ENCODE measurements around the gene BOLA3.
"Not testable (repeated sequence)": the region's sequence is repeated elsewhere in the genome, so short reads cannot be mapped to it uniquely, and the experiment has no call there.

BOLA3 gene

GRCh38 chr2:74148457-74149246, 940 bp upstream of the BOLA3 start:
- no peak for DNase-seq

- DNase-seq: no peak
Measured at GRCh38 chr2:74146929-74147726, 584 bp downstream of the BOLA3 start.

- no peak for DNase-seq
Measured at GRCh38 chr2:74142340-74142739, 5.4 kb downstream of the BOLA3 start.

- no peak for DNase-seq
Measured at GRCh38 chr2:74138600-74139323, 8.9 kb downstream of the BOLA3 start.

- DNase-seq: no peak
Measured at GRCh38 chr2:74137651-74138599, 9.8 kb downstream of the BOLA3 start.

GRCh38 chr2:74131901-74132300, 15.8 kb downstream of the BOLA3 start:
- no peak for DNase-seq

- DNase-seq: no peak
Measured at GRCh38 chr2:74130211-74130995, 17.3 kb downstream of the BOLA3 start.

GRCh38 chr2:74128206-74128605, 19.5 kb downstream of the BOLA3 start:
- no peak for DNase-seq

- DNase-seq: not testable (repeated sequence)
Measured at GRCh38 chr2:74123955-74124354, 23.8 kb downstream of the BOLA3 start.

- DNase-seq: not testable (repeated sequence)
Measured at GRCh38 chr2:74121846-74122245, 25.9 kb downstream of the BOLA3 start.

GRCh38 chr2:74119912-74120825, 27.5 kb downstream of the BOLA3 start:
- DNase-seq: peak; percentile 79

- no peak for DNase-seq
Measured at GRCh38 chr2:74119339-74119738, 28.4 kb downstream of the BOLA3 start.

GRCh38 chr2:74111380-74111779, 36.3 kb downstream of the BOLA3 start:
- no peak for DNase-seq

- no peak for DNase-seq
Measured at GRCh38 chr2:74110537-74110936, 37.2 kb downstream of the BOLA3 start.

- no peak for DNase-seq
Measured at GRCh38 chr2:74109551-74109950, 38.2 kb downstream of the BOLA3 start.

GRCh38 chr2:74107071-74107470, 40.6 kb downstream of the BOLA3 start:
- DNase-seq: no peak

GRCh38 chr2:74105413-74105812, 42.3 kb downstream of the BOLA3 start:
- no peak for DNase-seq

- no peak for DNase-seq
Measured at GRCh38 chr2:74104839-74105238, 42.9 kb downstream of the BOLA3 start.

- DNase-seq: no peak
Measured at GRCh38 chr2:74103763-74104162, 43.9 kb downstream of the BOLA3 start.

GRCh38 chr2:74102516-74102915, 45.2 kb downstream of the BOLA3 start:
- DNase-seq: no peak
